ENCODE results near the gene PKDREJ. TPM values are rescaled to one million over a fixed set of nuclear protein-coding genes. Genes with fewer than 3 reads are reported as not detected.

The PKDREJ gene
- total and polyA plus RNA-seq, 2 of the 4 experiments (the other 2 are of a cell fraction), result 0.02 TPM; not detected in 1

DNA sequence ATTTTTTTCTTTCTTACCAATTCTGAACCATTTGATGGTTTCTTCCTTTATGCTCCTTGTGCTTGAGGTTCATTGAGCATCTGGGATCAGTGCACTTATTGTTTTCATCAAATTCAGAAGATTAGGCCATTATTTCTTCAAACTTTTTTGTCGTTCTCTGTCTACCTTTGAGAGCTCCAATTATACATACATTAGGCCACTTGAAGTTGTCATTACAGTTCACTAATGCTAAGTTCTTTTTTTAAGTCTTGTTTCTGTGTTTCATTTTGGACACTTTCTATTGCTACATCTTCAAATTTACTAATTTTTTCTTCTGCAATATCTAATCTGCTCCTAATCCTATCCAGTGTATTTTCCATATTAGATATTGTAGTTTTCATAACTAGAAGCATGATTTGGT, 53.9 kb downstream of the PKDREJ start:
- Histone ChIP-seq H3K14ac (replicated peaks; ENCODE audit: low read depth, low read length) (no peak overlapping the region), H3K9me3 (ENCODE audit: control insufficient read depth, insufficient read depth, low read length) (peaks cover 9% of the 10 kb centered on the region), H4K5ac (ENCODE audit: low read depth, low read length) (no peak overlapping the region), H2BK5ac (ENCODE audit: low read depth, low read length, poor library complexity, severe bottlenecking) (no peak overlapping the region), H3K9me1 (ENCODE audit: insufficient read depth, low read length) (no peaks in the 10 kb centered on the region), H3K18ac (ENCODE audit: low read depth, low read length) (no peak overlapping the region), H3K4me3 (ENCODE audit: insufficient read depth, low read depth, low read length) (no peak overlapping the region), H2AK5ac (ENCODE audit: low read depth, low read length) (no peak overlapping the region), H3K4me2 (ENCODE audit: low read depth, low read length) (no peak overlapping the region), H3K56ac (ENCODE audit: extremely low read depth, insufficient read depth, low read length) (no peak overlapping the region), H4K8ac (ENCODE audit: low read depth in 2 of 2, low read length in 2 of 2) (no peak overlapping the region), H3K23ac (ENCODE audit: low read depth, low read length) (no peak overlapping the region), H4K91ac (ENCODE audit: insufficient read depth, low read depth, low read length) (no peak overlapping the region), H3K79me1 (ENCODE audit: low read depth in 1 of 2, low read length in 2 of 2) (no peaks in the 10 kb centered on the region), H3K4me1 (ENCODE audit: control insufficient read depth, insufficient read depth, low read length) (no peaks in the 10 kb centered on the region), H3K27me3 (ENCODE audit: control insufficient read depth, insufficient read depth, low read length) (no peaks in the 10 kb centered on the region), H2AK9ac (replicated peaks; ENCODE audit: low read depth, low read length, poor library complexity) (no peak overlapping the region), H2BK15ac (ENCODE audit: low read depth, low read length) (no peak overlapping the region), H2BK20ac (ENCODE audit: low read depth, low read length) (no peak overlapping the region), H2BK120ac (ENCODE audit: low read depth, low read length) (no peak overlapping the region), H2AFZ (replicated peaks; ENCODE audit: low read length, poor library complexity) (no peak overlapping the region), H3K36me3 (ENCODE audit: control insufficient read depth, insufficient read depth, low read length) (peaks cover 18% of the 10 kb centered on the region), H3K27ac (ENCODE audit: insufficient read depth, low read length) (no peak overlapping the region), H4K20me1 (ENCODE audit: insufficient read depth, low read length) (no peaks in the 10 kb centered on the region), H3K9ac (ENCODE audit: low read depth, low read length) (no peak overlapping the region), H3K4ac (ENCODE audit: low read depth, low read length) (no peak overlapping the region)
- dilution Hi-C loops (cut with HindIII; ENCODE audit: low sequenced_read_pairs, unreplicated experiment), result no loop called here
- intact Hi-C loops (cut with micrococcal nuclease), result no loop called here
- no peak for DNase-seq
- ChIA-PET CTCF (no interaction called here), POLR2A (ENCODE audit: unreplicated experiment) (no interaction called here)
- in situ Hi-C loops (cut with MboI; ENCODE audit: low sequenced_read_pairs), result no loop called here
- ATAC-seq (ENCODE audit: low read depth), result no peak
- BruUV-seq (replicated peaks), result no TSS peak
- TF ChIP-seq RAD21 (IDR thresholded peaks at IDR 0.05; ENCODE audit: low read length) (no peak), NFE2L2 (IDR thresholded peaks at IDR 0.05; ENCODE audit: low read depth, low read length) (no peak), RCOR1 (IDR thresholded peaks at IDR 0.05; ENCODE audit: insufficient replicate concordance, low read length) (no peak), CEBPB (IDR thresholded peaks at IDR 0.05; ENCODE audit: low read depth, low read length) (no peak), POLR2A (IDR thresholded peaks at IDR 0.05; ENCODE audit: low read depth, low read length) (no peak), MAFK (IDR thresholded peaks at IDR 0.05; ENCODE audit: low read depth, low read length) (no peak), BHLHE40 (IDR thresholded peaks at IDR 0.05; ENCODE audit: low read depth, low read length) (no peak), SMC3 (IDR thresholded peaks at IDR 0.05; ENCODE audit: low read depth, low read length) (no peak), MAZ (IDR thresholded peaks at IDR 0.05; ENCODE audit: borderline replicate concordance, low read depth, low read length) (no peak), CHD1 (IDR thresholded peaks at IDR 0.05; ENCODE audit: low read depth, low read length) (no peak), FOS (IDR thresholded peaks at IDR 0.05; ENCODE audit: low read depth, low read length) (no peak), RFX5 (IDR thresholded peaks at IDR 0.05; ENCODE audit: low read depth, low read length) (no peak)
- TF ChIP-seq, protein P1, sequence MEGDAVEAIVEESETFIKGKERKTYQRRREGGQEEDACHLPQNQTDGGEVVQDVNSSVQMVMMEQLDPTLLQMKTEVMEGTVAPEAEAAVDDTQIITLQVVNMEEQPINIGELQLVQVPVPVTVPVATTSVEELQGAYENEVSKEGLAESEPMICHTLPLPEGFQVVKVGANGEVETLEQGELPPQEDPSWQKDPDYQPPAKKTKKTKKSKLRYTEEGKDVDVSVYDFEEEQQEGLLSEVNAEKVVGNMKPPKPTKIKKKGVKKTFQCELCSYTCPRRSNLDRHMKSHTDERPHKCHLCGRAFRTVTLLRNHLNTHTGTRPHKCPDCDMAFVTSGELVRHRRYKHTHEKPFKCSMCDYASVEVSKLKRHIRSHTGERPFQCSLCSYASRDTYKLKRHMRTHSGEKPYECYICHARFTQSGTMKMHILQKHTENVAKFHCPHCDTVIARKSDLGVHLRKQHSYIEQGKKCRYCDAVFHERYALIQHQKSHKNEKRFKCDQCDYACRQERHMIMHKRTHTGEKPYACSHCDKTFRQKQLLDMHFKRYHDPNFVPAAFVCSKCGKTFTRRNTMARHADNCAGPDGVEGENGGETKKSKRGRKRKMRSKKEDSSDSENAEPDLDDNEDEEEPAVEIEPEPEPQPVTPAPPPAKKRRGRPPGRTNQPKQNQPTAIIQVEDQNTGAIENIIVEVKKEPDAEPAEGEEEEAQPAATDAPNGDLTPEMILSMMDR (conservative IDR thresholded peaks at IDR 0.05; ENCODE audit: low read depth, low read length), result no peak
- TF ChIP-seq, protein P2, sequence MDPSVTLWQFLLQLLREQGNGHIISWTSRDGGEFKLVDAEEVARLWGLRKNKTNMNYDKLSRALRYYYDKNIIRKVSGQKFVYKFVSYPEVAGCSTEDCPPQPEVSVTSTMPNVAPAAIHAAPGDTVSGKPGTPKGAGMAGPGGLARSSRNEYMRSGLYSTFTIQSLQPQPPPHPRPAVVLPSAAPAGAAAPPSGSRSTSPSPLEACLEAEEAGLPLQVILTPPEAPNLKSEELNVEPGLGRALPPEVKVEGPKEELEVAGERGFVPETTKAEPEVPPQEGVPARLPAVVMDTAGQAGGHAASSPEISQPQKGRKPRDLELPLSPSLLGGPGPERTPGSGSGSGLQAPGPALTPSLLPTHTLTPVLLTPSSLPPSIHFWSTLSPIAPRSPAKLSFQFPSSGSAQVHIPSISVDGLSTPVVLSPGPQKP (IDR thresholded peaks at IDR 0.05; ENCODE audit: borderline replicate concordance, low read depth, low read length), result no peak
- TF ChIP-seq, protein P3, sequence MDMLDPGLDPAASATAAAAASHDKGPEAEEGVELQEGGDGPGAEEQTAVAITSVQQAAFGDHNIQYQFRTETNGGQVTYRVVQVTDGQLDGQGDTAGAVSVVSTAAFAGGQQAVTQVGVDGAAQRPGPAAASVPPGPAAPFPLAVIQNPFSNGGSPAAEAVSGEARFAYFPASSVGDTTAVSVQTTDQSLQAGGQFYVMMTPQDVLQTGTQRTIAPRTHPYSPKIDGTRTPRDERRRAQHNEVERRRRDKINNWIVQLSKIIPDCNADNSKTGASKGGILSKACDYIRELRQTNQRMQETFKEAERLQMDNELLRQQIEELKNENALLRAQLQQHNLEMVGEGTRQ (IDR thresholded peaks at IDR 0.05; ENCODE audit: low read depth, low read length), result no peak
- no CpG with 5 or more reads among the region's 1 CpG for WGBS, 2 experiments (ENCODE audit: extremely low coverage in 2 of 2, insufficient read length in 1 of 2)
